Body of pancreas (tissue), 4 donors: Measurements from ENCODE around the gene SORCS2. TPM values are rescaled to one million over a fixed set of nuclear protein-coding genes. Genes with fewer than 3 reads are reported as not detected.

Experiments used
- ATAC-seq: fragments of 150-250 bp; one replicate; pipeline ENCODE4 v1.9.1; 2016
- DNase-seq, 4 donors: peaks; one replicate each; pipeline ENCODE4 v3.0.0-alpha.2; 2019
- H3K27ac ChIP-seq, 4 donors: fragments of 200-600 bp; sonication (generic); 1 replicate in 3 of 4; 2 replicates in 1 of 4; pipeline versions ENCODE4 v1.5.1 to v1.6.1; 2016 to 2019; ENCODE audit warnings: mild to moderate bottlenecking in 1 of 4, mixed read lengths in 1 of 4, moderate library complexity in 1 of 4
- H3K27me3 ChIP-seq, 2 donors: fragments of 200-600 bp; sonication (generic); one replicate each; pipeline ENCODE4 v1.6.0; 2016; ENCODE audit warnings: mild to moderate bottlenecking in 1 of 2
- H3K36me3 ChIP-seq, 2 donors: fragments of 200-600 bp; sonication (generic); replicated peaks in 1 of 2; 2 replicates each; pipeline ENCODE4 v1.5.1; 2016; ENCODE audit warnings: low read depth in 2 of 2; ENCODE audit not compliant: insufficient read depth in 1 of 2
- H3K4me1 ChIP-seq: fragments of 200-600 bp; sonication (generic); one replicate; pipeline ENCODE4 v1.6.0; 2016
- H3K4me3 ChIP-seq, 2 donors: fragments of 200-600 bp; sonication (generic); 1 replicate in 1 of 2; 2 replicates in 1 of 2; pipeline ENCODE4 v1.5.1; 2016 to 2019
- H3K9me3 ChIP-seq, 3 donors: fragments of 200-600 bp; sonication (generic); 1 replicate in 2 of 3; 2 replicates in 1 of 3; pipeline ENCODE4 v1.5.1; 2016
- CTCF ChIP-seq, 7 experiments: fragments of 450-650 bp in 4 of 7; fragments of 200-600 bp in 3 of 7; sonication (generic) in 3 of 7; IDR thresholded peaks; one replicate each; pipeline ENCODE4 v1.5.1; 2016 to 2019; ENCODE audit warnings: antibody characterized with exemption in 7 of 7
- POLR2A ChIP-seq, 3 donors: fragments of 450-650 bp; IDR thresholded peaks; one replicate each; pipeline ENCODE4 v1.6.1; 2016; ENCODE audit warnings: antibody characterized with exemption in 3 of 3, mild to moderate bottlenecking in 2 of 3
- WGBS, 2 donors: methylation state at CpG; one replicate each; pipeline ENCODE4 v1.1.5; 2017; 5-methylcytosine and 5-hydroxymethylcytosine counted together
- intact Hi-C: fragments of 100-400 bp; cut with DNase I; formaldehyde crosslinking; loops from one replicate; pipeline ENCODE4 v1.15.1; 2023
- total RNA-seq, 2 donors: library from RNA; depleted of rRNA; stranded (reverse); fragments of >200 nt; gene quantifications; one replicate each; pipeline ENCODE4 v1.1.0, GENCODE V29; 2016

The SORCS2 gene
- total RNA-seq, 2 donors from 2014 or later, result 0.26 to 0.33 TPM

DNA sequence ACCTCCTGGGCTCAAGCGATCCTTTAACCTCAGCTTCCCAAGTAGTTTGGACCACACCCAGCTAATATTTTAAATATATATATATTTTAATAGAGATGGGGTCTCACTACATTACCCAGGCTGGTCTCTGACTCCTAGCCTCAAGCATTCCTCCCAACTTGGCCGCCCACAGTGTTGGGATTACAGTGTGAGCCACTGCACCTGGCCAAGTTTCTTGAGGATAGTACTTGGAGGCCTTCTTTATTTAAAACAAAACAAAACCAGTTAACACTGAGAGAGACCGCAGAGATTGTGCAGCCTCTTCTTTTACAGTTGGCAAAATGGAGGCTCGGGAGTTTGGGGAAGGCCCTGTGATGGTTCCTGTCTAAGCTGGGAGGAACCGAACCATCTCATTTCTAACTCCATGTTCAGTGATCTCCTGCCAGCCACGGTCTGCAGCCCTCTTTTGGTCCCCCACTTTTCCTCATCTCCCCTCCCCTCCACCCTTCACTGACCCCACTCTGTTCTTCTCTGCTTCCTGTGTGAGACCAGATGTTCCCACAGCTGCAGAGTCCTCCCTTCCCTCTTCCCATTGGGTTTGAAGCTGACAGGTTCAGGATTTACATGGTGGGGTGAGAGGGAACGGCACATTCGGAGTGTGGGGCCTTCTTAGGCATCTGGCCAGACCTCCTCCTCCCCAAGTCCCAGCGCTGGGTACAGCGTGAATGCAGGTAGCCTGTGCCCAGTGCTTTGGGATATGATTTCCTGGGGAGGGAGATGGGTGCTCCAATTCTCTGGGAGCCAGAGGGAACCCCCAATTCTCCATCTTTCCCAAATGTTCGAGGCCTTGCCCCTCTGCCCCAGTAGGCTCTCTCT lies 1.4 kb upstream of the SORCS2 start:
- DNase-seq (no peak), ATAC-seq (no peak)
- H3K36me3 ChIP-seq, result no peaks in the 10 kb centered on the region
- H3K9me3 ChIP-seq, result no peaks in the 10 kb centered on the region
- H3K27ac ChIP-seq, result no peak overlapping the region
- H3K27me3 ChIP-seq, result peaks cover 0 to 14% of the 10 kb centered on the region in 2 donors
- intact Hi-C loops, result loop anchor here (5.0 kb wide), 1 partner anchor 526 kb away; no protein-coding TSS in a partner anchor
- H3K4me1 ChIP-seq, result peaks cover 12% of the 10 kb centered on the region
- WGBS, 2 donors, result 83 to 87% methylated on average over 8 to 11 of the region's 11 CpGs
- TF ChIP-seq POLR2A (IDR thresholded peaks at IDR 0.05) (no peak), CTCF (IDR thresholded peaks at IDR 0.05) (no peak)
- no peak overlapping the region for H3K4me3 ChIP-seq

DNA sequence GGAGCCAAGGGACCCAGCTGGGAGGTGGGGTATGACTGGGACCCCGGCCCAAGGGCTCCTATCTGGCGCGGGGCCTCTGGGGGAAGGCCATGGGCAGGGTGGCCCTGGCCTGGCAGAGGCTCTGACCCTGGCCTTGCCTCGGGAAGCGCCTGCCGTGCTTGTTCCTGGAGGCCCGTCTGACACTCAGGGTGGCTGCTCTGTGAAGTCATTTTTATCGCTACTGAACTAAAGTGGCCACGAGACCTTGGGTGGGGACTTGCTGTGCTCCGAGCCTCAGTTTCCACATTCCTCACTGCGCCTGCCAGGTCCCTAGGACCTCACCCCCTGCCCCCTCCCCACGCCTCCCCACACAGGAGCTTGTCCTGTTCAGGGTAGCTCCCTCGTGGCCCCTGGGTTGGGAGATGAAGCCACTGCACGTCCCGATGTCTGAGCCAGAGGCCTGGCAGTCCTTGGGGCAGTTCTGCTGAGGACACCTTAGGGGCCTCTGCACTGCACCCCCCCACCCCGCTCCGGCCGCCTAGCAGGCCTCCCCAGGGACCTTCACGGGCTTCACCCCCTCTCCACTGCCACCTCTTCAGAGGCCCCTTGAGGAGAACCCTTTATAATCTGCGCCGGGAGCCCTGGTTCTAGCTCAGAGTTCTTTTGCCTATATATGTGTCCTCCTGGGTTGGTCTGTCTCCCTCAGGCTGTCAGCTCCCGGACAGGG lies 639 bp upstream of the SORCS2 start:
- Histone ChIP-seq H3K36me3 (no peaks in the 10 kb centered on the region), H3K9me3 (no peaks in the 10 kb centered on the region), H3K4me1 (peaks cover 12% of the 10 kb centered on the region), H3K27ac (no peak overlapping the region), H3K4me3 (no peak overlapping the region), H3K27me3 (peaks cover 0 to 14% of the 10 kb centered on the region in 2 donors)
- intact Hi-C loops, result loop anchor here (5.0 kb wide), 1 partner anchor 526 kb away; no protein-coding TSS in a partner anchor
- peak; percentile 24 for ATAC-seq
- TF ChIP-seq POLR2A (IDR thresholded peaks at IDR 0.05) (no peak), CTCF (IDR thresholded peaks at IDR 0.05) (no peak)
- DNase-seq, result no peak
- 42 to 56% methylated on average over 16 to 22 of the region's 22 CpGs for WGBS, 2 donors

GRCh38 chr4:7193030-7193958 lies 956 bp downstream of the SORCS2 start:
- TF ChIP-seq CTCF (IDR thresholded peaks at IDR 0.05) (no peak), POLR2A (IDR thresholded peaks at IDR 0.05) (no peak)
- peak in 1 of 4 donors; percentile 10 for DNase-seq
- intact Hi-C loops, result loop anchor here (5.0 kb wide), 1 partner anchor 524 kb away; no protein-coding TSS in a partner anchor
- WGBS, 2 donors, result 4 to 8% methylated on average over 13 to 61 of the region's 62 CpGs
- peaks cover 0 to 11% of the 10 kb centered on the region in 2 donors for H3K27me3 ChIP-seq
- peaks cover 12% of the 10 kb centered on the region for H3K4me1 ChIP-seq
- no peak overlapping the region for H3K4me3 ChIP-seq
- ATAC-seq, result no peak
- H3K9me3 ChIP-seq, result no peaks in the 10 kb centered on the region
- H3K36me3 ChIP-seq, result no peaks in the 10 kb centered on the region
- H3K27ac ChIP-seq, result no peak overlapping the region

GRCh38 chr4:7194251-7195140 lies 2.2 kb downstream of the SORCS2 start:
- no peak for ATAC-seq
- peak in 1 of 4 donors; percentile 37 for DNase-seq
- Histone ChIP-seq H3K4me1 (peaks cover 12% of the 10 kb centered on the region), H3K4me3 (no peak overlapping the region), H3K27ac (no peak overlapping the region), H3K36me3 (no peaks in the 10 kb centered on the region), H3K9me3 (no peaks in the 10 kb centered on the region), H3K27me3 (peaks cover 0 to 11% of the 10 kb centered on the region in 2 donors)
- TF ChIP-seq POLR2A (IDR thresholded peaks at IDR 0.05), result no peak
- TF ChIP-seq CTCF (IDR thresholded peaks at IDR 0.05), result peak in 2 of 7 experiments; percentile 14
- WGBS, 2 donors, result 28 to 29% methylated on average over 4 to 6 of the region's 6 CpGs
- intact Hi-C loops, result loop anchor here (5.0 kb wide), 1 partner anchor 523 kb away; no protein-coding TSS in a partner anchor
